ENCODE measurements around the gene HILPDA.

The HILPDA gene

GRCh38 chr7:128448751-128449302 lies 6.9 kb upstream of the HILPDA start:
- Mint-ChIP-seq H3K4me1 (peaks cover 15% of the 10 kb centered on the region), H3K36me3 (ENCODE audit: low read depth) (no peaks in the 10 kb centered on the region), H3K9me3 (no peaks in the 10 kb centered on the region), H3K4me3 (no peak overlapping the region), H3K27ac (no peak overlapping the region), H3K27me3 (ENCODE audit: low read depth, poor library complexity) (no peaks in the 10 kb centered on the region)
- DNase-seq, result no peak
- no peak for TF ChIP-seq CTCF (IDR thresholded peaks at IDR 0.05)

GRCh38 chr7:128450409-128450808 lies 5.3 kb upstream of the HILPDA start:
- Mint-ChIP-seq H3K27ac (no peak overlapping the region), H3K36me3 (ENCODE audit: low read depth) (no peaks in the 10 kb centered on the region), H3K9me3 (no peaks in the 10 kb centered on the region), H3K27me3 (ENCODE audit: low read depth, poor library complexity) (no peaks in the 10 kb centered on the region), H3K4me3 (no peak overlapping the region), H3K4me1 (peaks cover 31% of the 10 kb centered on the region)
- no peak for DNase-seq
- no peak for TF ChIP-seq CTCF (IDR thresholded peaks at IDR 0.05)

GRCh38 chr7:128450913-128451312 lies 4.8 kb upstream of the HILPDA start:
- no peak for TF ChIP-seq CTCF (IDR thresholded peaks at IDR 0.05)
- Mint-ChIP-seq H3K4me3 (no peak overlapping the region), H3K4me1 (peaks cover 32% of the 10 kb centered on the region), H3K27ac (no peak overlapping the region), H3K27me3 (ENCODE audit: low read depth, poor library complexity) (no peaks in the 10 kb centered on the region), H3K36me3 (ENCODE audit: low read depth) (no peaks in the 10 kb centered on the region), H3K9me3 (no peaks in the 10 kb centered on the region)
- DNase-seq, result no peak

GRCh38 chr7:128452552-128452951 lies 3.1 kb upstream of the HILPDA start:
- no peaks in the 10 kb centered on the region for H3K27me3 Mint-ChIP-seq (ENCODE audit: low read depth, poor library complexity)
- peaks cover 44% of the 10 kb centered on the region for H3K4me1 Mint-ChIP-seq
- H3K9me3 Mint-ChIP-seq, result no peaks in the 10 kb centered on the region
- H3K27ac Mint-ChIP-seq, result no peak overlapping the region
- DNase-seq, result no peak
- peaks cover 5% of the 10 kb centered on the region for H3K36me3 Mint-ChIP-seq (ENCODE audit: low read depth)
- TF ChIP-seq CTCF (IDR thresholded peaks at IDR 0.05), result no peak
- no peak overlapping the region for H3K4me3 Mint-ChIP-seq

- Mint-ChIP-seq H3K27me3 (ENCODE audit: low read depth, poor library complexity) (no peaks in the 10 kb centered on the region), H3K4me1 (peaks cover 59% of the 10 kb centered on the region), H3K4me3 (peak overlapping the region; percentile 98), H3K27ac (peak overlapping the region; percentile 93), H3K9me3 (no peaks in the 10 kb centered on the region), H3K36me3 (ENCODE audit: low read depth) (peaks cover 19% of the 10 kb centered on the region)
- no peak for TF ChIP-seq CTCF (IDR thresholded peaks at IDR 0.05)
- DNase-seq, result peak; percentile 75
These were observed 1.6 kb upstream of the HILPDA start for GRCh38 chr7:128453836-128454804.

Data from nephron progenitor cell (in vitro differentiated cells).